Activated CD4-positive, alpha-beta T cell treated with anti-CD3 and anti-CD28 coated beads for 1 hour (primary cell): ENCODE results near the gene PGBD5.

Source experiments
- DNase-seq: peaks from one replicate; pipeline ENCODE4 v3.0.0-alpha.2; 2020

PGBD5 gene

GRCh38 chr1:230277201-230278025 lies 148.7 kb downstream of the PGBD5 start:
- no peak for DNase-seq

DNA sequence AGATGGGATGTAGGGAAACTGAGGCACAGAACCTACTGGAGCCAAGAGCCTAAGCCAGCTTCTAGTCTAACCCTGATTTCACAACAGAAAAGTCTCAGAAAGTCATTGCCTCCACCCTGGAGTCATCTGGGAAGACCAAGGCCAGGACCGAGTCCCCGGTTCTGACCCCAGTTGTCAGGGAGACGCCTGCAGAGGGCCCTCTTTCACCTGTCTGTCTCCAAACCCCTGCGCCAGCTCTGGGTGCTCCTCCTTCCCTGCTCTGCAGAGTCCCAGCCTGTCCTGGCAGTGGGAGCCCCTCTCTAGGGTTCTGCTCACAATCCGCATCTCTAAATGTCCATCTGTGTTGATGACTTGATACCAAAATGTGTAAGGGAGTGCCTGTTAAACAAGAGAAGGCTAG lies 149.7 kb downstream of the PGBD5 start:
- DNase-seq: no peak

DNA sequence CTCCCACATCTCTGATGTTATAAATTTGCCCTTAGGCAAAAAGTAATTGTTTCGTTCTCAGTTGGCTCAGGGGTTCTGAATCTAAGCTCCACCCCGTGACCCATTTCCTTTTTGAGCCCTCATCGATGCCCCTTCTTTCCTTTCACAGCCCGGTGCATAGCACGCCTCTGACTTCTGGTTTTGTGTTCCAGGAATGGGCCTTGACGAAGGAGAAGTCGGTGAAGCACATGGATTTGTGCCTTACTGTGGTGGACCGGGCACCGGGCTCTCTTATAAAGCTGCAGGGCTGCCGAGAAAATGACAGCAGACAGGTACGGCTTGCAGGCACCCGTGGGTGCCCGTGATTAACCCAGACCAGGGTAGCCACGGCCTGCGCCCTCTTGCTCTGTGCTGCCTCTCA lies 151.9 kb downstream of the PGBD5 start:
- DNase-seq: no peak

- DNase-seq: no peak
These were observed 152.9 kb downstream of the PGBD5 start for GRCh38 chr1:230273141-230273710.

GRCh38 chr1:230272557-230272956 lies 153.6 kb downstream of the PGBD5 start:
- no peak for DNase-seq

DNA sequence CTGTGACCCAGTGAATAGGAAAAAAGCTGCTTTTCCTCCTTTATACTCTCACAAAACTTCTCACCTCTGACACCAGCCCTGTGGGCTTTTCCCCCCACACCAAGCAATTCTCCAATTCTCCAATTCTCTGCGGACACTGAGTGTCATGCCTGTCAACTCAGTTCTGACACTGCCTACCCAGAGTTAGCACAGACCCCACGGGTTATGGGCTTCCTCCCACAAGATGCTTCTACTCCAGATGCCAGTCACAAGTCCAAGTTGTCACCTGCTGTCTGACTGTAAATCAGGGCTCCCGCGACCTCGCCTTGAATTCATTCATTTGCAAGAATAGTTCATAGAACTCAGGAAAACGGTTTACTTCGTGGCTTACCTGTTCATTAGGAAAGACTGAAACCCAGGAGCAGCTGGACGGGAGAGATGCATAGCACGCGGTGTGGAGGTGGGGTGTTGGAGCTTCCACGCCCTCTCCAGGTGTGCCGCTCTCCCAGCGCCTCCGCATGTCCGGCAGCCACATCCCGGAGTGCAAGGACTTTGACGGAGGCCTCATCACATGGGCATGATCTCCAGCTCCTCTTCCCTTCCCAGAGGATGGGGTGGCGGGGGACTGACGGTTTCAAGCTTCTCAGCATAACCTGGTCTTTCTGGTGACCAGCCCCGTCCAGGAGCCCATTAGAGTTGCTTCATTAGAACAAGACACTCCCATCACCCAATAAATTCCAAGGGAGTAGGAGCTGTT lies 154.7 kb downstream of the PGBD5 start:
- DNase-seq: no peak

DNA sequence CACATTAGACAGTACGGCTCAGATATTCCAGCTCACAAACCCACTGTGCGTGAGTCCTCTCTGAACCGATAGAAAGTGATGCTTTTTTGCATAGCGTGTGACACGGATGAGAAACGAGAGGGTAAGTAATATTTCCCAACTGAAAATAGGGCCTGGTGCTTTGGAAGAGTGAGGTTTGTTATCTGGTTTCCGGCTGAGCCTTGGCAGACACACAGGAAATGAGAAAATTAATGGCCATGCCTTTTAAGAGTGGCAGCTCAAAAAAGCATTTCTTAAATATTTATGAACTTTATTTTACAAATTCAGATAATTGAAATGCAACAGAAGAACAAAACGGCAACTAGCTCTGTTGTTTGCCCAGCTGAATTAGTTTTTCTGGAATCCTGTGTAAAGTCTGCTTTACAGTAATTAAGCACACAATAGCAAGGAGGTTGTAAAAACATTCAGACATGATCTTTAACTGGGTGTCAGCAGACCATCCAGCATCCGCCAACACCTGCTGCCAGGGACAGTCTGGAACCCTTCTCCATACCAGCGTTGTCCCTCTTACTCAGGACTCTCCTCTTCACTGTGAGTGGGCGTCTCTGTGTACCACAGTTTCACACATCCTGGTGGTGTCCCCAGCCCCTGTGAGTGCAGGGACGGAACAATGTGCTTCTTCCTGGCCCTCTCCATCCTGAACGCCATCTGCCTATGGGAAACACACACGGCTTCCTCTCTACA lies 155.4 kb downstream of the PGBD5 start:
- no peak for DNase-seq

DNA sequence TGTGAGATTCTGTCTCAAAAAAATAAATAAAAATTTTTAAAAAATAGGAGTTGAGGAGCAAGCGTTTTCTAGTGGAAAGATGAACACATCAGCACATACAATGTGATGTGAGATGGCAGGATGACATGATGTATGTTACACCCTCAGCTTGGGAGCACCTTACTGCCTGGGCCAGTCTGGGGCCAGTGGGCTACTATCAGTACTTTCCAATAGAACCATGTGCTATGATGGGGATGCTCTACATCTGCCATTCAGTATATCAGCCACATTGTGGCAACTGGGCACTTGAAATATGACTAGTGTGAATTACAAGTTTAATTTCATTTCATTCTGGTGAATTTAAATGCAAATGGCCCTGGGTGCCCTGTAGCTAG lies 156.0 kb downstream of the PGBD5 start:
- no peak for DNase-seq

DNA sequence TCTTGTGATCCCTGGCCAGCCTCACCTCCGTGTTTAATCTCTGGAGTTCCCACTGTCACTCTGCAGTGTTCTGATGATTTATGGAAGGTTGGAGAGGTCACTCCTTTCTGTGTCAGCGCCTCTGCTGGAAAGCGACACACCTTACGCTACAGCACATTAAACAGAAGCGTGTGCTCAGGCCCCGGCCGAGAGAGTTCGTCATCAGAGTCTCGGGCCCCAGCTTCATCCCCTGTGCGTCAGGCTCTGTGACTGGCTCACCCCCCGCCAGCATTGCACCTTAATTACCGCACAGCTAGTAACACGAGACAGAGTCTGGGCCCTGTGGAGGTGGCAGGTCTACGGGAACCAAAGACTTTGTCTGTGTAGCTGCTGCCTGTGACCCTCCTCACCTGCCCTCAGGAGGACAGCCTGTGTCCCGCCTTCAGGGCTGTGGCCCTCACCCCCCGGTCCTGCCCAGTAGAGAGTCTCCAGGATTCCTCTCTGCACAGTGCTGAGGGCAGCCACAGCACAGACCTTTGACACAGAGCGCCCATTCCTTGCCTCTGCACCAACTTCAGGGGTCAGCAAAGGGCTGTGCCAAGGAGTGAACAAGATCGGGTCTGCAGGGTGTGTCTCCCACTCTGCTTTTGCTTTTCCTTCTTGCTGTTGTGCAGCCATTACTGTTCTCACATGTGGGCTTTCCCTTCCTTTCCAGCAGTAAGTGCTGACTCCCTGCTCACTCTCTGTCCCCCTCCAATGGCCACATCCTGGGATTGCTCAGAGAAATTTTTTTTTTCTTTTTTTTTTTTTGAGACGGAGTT lies 157.6 kb downstream of the PGBD5 start:
- no peak for DNase-seq

DNA sequence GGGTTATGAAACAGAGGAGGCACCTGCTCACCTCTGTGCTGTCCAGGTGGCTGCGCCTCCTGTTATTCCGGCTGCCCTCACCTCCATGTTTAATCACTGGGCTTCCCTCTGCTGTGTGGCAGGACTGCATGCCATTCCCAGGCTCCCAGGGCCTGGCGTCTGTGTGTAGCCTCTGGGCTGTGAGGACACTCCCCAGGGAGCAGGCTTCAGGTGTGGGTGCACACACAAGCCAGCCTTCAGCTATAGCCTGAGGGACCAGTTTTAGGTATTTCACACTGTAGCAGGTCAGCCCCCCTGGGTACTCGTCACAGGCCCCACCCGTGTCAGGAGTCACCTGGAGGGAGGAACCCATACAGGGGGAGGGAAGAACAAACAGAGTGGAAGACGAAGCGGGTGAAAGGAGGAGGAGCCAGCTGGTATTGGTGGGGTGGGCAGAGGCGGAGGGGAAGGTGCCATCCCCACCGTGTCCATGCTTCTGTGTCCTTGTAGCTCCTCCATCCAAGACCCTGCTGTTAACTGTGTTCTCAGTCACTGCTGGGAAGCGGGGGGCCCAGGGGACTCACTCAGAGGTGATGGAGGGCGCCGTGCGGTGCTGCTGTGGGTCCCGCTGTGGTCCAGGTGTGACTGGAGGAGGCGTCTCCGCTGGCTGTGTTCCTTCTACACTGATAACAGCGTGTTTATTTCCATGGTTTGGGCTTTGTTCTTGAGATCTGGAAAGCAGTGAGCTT lies 158.6 kb downstream of the PGBD5 start:
- DNase-seq: no peak

DNA sequence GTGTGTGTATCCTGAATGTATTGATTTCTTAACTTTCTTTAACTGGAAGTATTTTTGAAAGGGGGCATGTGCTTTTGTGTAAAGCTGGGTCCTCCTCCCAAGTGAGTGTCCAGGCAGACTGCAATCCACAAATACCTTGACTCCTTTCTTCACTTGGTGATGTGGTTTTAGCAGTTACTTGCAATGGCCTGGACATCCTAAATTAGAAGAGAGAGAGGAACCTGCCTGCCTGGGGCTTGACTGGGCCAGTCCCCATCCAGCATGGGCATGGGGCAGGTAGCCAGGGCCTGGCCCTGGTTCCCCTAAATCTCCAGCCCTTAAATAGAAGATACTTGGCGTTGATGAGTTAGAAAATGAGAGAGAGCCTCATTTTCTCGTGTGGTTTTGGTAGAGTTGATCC lies 159.7 kb downstream of the PGBD5 start:
- DNase-seq: no peak

GRCh38 chr1:230265200-230266115 lies 160.7 kb downstream of the PGBD5 start:
- DNase-seq: no peak
